ENCODE measurements around the gene PIP4P1.
A peak's percentile ranks its signal among the peaks of the same experiment; 100 is the strongest.

PIP4P1 gene

GRCh38 chr14:20428802-20429201 lies 32.4 kb downstream of the PIP4P1 start:
- no peak for DNase-seq
- POLR2A ChIA-PET = interaction anchor here (1.2 to 2.1 kb wide), 2 partner anchors 27 to 85 kb away, joined by 4 to 6 read pairs; partner anchors contain the start of genes APEX1 and PARP2
- peaks cover 13 to 50% (median 38%) of the 10 kb centered on the region in 4 experiments for H3K4me1 ChIP-seq (ENCODE audit: control extremely low read depth in 1 of 4, control insufficient read depth in 4 of 4, insufficient read depth in 4 of 4, low read length in 3 of 4)
- no peaks in the 10 kb centered on the region for H3K36me3 ChIP-seq (ENCODE audit: control insufficient read depth in 4 of 4, insufficient read depth in 4 of 4, low read length in 3 of 4)
- WGBS (ENCODE audit: insufficient coverage) = 0% methylated on average over 1 of the region's 5 CpGs
- H3K27ac ChIP-seq (ENCODE audit: insufficient read depth in 1 of 2, low read depth in 1 of 2, low read length in 2 of 2, poor library complexity in 1 of 2, severe bottlenecking in 2 of 2) = peak overlapping the region in 1 of 2 experiments; percentile 74
- H3K27me3 ChIP-seq (replicated peaks in 2 of 5; ENCODE audit: control insufficient read depth in 4 of 5, insufficient read depth in 5 of 5, low read length in 4 of 5) = no peaks in the 10 kb centered on the region
- H3K9me3 ChIP-seq (ENCODE audit: control extremely low read depth in 1 of 5, control insufficient read depth in 4 of 5, insufficient read depth in 2 of 5, low read depth in 1 of 5, low read length in 4 of 5) = no peaks in the 10 kb centered on the region
- H3K4me3 ChIP-seq (ENCODE audit: control insufficient read depth in 1 of 7, extremely low read depth in 1 of 7, insufficient read depth in 4 of 7, low read depth in 2 of 7, low read length in 6 of 7) = peak overlapping the region in 2 of 7 experiments; percentile 5 to 62
- CTCF ChIA-PET = interaction anchor here (1.4 to 4.6 kb wide), 4 partner anchors 11 to 182 kb away, joined by 3 to 27 read pairs (median 4); partner anchors contain the start of genes PNP and TEP1

DNA sequence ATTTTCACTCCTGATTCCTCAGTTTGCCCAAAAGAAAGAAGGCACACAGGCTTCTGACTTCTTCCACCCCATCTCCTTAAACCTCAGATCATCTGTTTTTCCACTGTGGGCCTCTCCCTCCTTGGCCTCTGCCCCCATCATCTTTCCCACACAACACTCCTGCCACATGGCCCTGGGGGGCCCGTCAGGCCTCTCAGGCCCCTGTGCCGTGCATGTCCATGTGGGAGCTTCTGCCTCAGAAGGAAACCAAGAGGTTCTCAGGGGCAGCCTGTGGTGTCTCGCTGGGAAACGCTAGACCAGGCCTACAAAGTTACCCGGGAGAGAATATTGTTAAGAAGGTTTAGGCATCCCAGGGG lies 33.2 kb downstream of the PIP4P1 start:
- Histone ChIP-seq H3K36me3 (ENCODE audit: control insufficient read depth in 4 of 4, insufficient read depth in 4 of 4, low read length in 3 of 4) (no peaks in the 10 kb centered on the region), H3K9me3 (ENCODE audit: control extremely low read depth in 1 of 5, control insufficient read depth in 4 of 5, insufficient read depth in 2 of 5, low read depth in 1 of 5, low read length in 4 of 5) (no peaks in the 10 kb centered on the region), H3K4me3 (ENCODE audit: control insufficient read depth in 1 of 7, extremely low read depth in 1 of 7, insufficient read depth in 4 of 7, low read depth in 2 of 7, low read length in 6 of 7) (peak overlapping the region in 4 of 7 experiments; percentile 33 to 62 (median 54)), H3K4me1 (ENCODE audit: control extremely low read depth in 1 of 4, control insufficient read depth in 4 of 4, insufficient read depth in 4 of 4, low read length in 3 of 4) (peaks cover 13 to 50% (median 38%) of the 10 kb centered on the region in 4 experiments), H3K27me3 (replicated peaks in 2 of 5; ENCODE audit: control insufficient read depth in 4 of 5, insufficient read depth in 5 of 5, low read length in 4 of 5) (no peaks in the 10 kb centered on the region), H3K27ac (ENCODE audit: insufficient read depth in 1 of 2, low read depth in 1 of 2, low read length in 2 of 2, poor library complexity in 1 of 2, severe bottlenecking in 2 of 2) (peak overlapping the region; percentile 21 to 74)
- no peak for DNase-seq
- 34% methylated on average over 5 of the region's 5 CpGs for WGBS (ENCODE audit: insufficient coverage)
- CTCF ChIA-PET = interaction anchor here (1.2 to 4.6 kb wide), 5 partner anchors 10 to 182 kb away, joined by 3 to 27 read pairs (median 4); partner anchors contain the start of genes PNP and TEP1
- POLR2A ChIA-PET = interaction anchor here (1.2 to 2.1 kb wide), 2 partner anchors 27 to 85 kb away, joined by 4 to 6 read pairs; partner anchors contain the start of genes APEX1 and PARP2

DNA sequence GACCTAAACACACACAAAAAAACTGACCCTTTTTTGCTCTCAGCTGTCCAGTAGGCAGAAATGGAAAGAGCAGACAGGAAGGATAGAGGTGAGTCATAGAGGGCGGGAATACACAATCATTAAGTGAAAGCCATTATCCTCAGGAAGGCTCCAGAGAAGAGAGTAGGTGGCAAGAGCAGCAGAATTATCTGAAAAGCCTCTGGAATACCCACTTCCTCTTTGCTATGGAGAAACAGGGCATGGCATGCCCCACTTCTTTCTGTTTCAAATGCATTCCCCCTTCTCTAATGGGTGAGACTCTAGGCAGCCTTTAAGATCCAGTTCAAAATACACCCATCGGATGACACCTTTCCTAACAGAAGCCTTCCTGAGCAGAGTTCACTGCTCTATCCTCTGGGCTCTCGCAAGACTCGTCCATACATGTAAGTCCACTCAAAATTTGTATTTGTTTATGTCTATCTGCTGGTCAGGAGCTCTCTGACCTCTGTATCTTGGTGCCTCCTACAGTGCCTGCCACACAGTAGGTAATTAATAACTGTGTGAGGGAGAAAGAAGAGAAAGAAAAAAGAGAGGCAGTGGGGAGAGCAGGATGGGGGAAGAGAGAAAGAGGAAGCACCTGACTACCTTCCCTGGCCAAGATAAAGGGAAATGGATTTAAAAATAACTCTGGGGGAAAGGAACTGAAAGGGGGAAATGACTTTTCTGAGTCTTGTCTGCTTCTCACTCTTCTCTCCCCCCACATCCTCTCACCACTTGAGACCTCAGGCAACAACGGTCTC lies 33.8 kb downstream of the PIP4P1 start:
- ChIA-PET CTCF (interaction anchor here (0.7 to 4.6 kb wide), 4 partner anchors 13 to 183 kb away, joined by 3 to 27 read pairs (median 4); partner anchors contain the start of gene TEP1), POLR2A (interaction anchor here (2.1 kb wide), 1 partner anchor 28 kb away, joined by 6 read pairs; the partner anchor contains the start of gene APEX1)
- 4% methylated on average over 3 of the region's 5 CpGs for WGBS (ENCODE audit: insufficient coverage)
- H3K27me3 ChIP-seq (replicated peaks in 2 of 5; ENCODE audit: control insufficient read depth in 4 of 5, insufficient read depth in 5 of 5, low read length in 4 of 5) = no peaks in the 10 kb centered on the region
- DNase-seq = peak; percentile 49 to 87 (median 77)
- H3K4me1 ChIP-seq (ENCODE audit: control extremely low read depth in 1 of 4, control insufficient read depth in 4 of 4, insufficient read depth in 4 of 4, low read length in 3 of 4) = peaks cover 13 to 50% (median 38%) of the 10 kb centered on the region in 4 experiments
- peak overlapping the region; percentile 25 to 74 for H3K27ac ChIP-seq (ENCODE audit: insufficient read depth in 1 of 2, low read depth in 1 of 2, low read length in 2 of 2, poor library complexity in 1 of 2, severe bottlenecking in 2 of 2)
- H3K4me3 ChIP-seq (ENCODE audit: control insufficient read depth in 1 of 7, extremely low read depth in 1 of 7, insufficient read depth in 4 of 7, low read depth in 2 of 7, low read length in 6 of 7) = peak overlapping the region in 5 of 7 experiments; percentile 22 to 62 (median 49)
- H3K36me3 ChIP-seq (ENCODE audit: control insufficient read depth in 4 of 4, insufficient read depth in 4 of 4, low read length in 3 of 4) = no peaks in the 10 kb centered on the region
- H3K9me3 ChIP-seq (ENCODE audit: control extremely low read depth in 1 of 5, control insufficient read depth in 4 of 5, insufficient read depth in 2 of 5, low read depth in 1 of 5, low read length in 4 of 5) = no peaks in the 10 kb centered on the region

DNA sequence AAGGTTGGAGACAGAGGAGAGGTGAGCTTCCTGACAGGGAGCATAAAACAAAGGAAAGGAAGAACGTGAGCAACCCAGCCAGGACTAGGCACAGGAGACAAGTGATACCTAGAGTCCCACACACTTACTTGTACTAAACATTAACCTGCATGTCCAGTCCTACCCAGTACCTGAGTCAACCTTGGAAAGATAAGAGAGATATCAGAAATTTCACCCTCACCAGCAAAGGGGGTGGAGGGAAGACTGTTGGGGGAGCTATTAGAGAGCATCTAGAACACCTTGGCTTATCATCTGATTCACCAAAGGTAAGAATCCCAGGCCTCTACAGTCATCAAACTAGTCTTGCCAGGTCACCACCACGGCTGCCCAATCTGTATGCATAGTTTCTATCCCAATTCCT lies 36.4 kb downstream of the PIP4P1 start:
- Histone ChIP-seq H3K36me3 (ENCODE audit: control insufficient read depth in 4 of 4, insufficient read depth in 4 of 4, low read length in 3 of 4) (no peaks in the 10 kb centered on the region), H3K4me3 (ENCODE audit: control insufficient read depth in 1 of 7, extremely low read depth in 1 of 7, insufficient read depth in 4 of 7, low read depth in 2 of 7, low read length in 6 of 7) (no peak overlapping the region), H3K4me1 (ENCODE audit: control extremely low read depth in 1 of 4, control insufficient read depth in 4 of 4, insufficient read depth in 4 of 4, low read length in 3 of 4) (peaks cover 13 to 41% (median 28%) of the 10 kb centered on the region in 4 experiments), H3K9me3 (ENCODE audit: control extremely low read depth in 1 of 5, control insufficient read depth in 4 of 5, insufficient read depth in 2 of 5, low read depth in 1 of 5, low read length in 4 of 5) (no peaks in the 10 kb centered on the region), H3K27me3 (replicated peaks in 2 of 5; ENCODE audit: control insufficient read depth in 4 of 5, insufficient read depth in 5 of 5, low read length in 4 of 5) (no peaks in the 10 kb centered on the region), H3K27ac (ENCODE audit: insufficient read depth in 1 of 2, low read depth in 1 of 2, low read length in 2 of 2, poor library complexity in 1 of 2, severe bottlenecking in 2 of 2) (no peak overlapping the region)
- no peak for DNase-seq
- WGBS (ENCODE audit: insufficient coverage) = 0% methylated on average over 1 of the region's 2 CpGs
- POLR2A ChIA-PET = interaction anchor here (0.7 kb wide), 1 partner anchor 551 kb away, joined by 3 read pairs; no protein-coding TSS in a partner anchor
- CTCF ChIA-PET = interaction anchor here (1.0 to 3.5 kb wide), 3 partner anchors 9 to 37 kb away, joined by 3 to 28 read pairs (median 4); partner anchors contain the start of genes PIP4P1 and TEP1

GRCh38 chr14:20422886-20423285 lies 38.3 kb downstream of the PIP4P1 start:
- H3K36me3 ChIP-seq (ENCODE audit: control insufficient read depth in 4 of 4, insufficient read depth in 4 of 4, low read length in 3 of 4) = no peaks in the 10 kb centered on the region
- DNase-seq = no peak
- no peak overlapping the region for H3K4me3 ChIP-seq (ENCODE audit: control insufficient read depth in 1 of 7, extremely low read depth in 1 of 7, insufficient read depth in 4 of 7, low read depth in 2 of 7, low read length in 6 of 7)
- H3K9me3 ChIP-seq (ENCODE audit: control extremely low read depth in 1 of 5, control insufficient read depth in 4 of 5, insufficient read depth in 2 of 5, low read depth in 1 of 5, low read length in 4 of 5) = no peaks in the 10 kb centered on the region
- no CpG with 5 or more reads among the region's 2 CpGs for WGBS (ENCODE audit: insufficient coverage)
- POLR2A ChIA-PET = no interaction called here
- H3K4me1 ChIP-seq (ENCODE audit: control extremely low read depth in 1 of 4, control insufficient read depth in 4 of 4, insufficient read depth in 4 of 4, low read length in 3 of 4) = peaks cover 8 to 21% (median 8%) of the 10 kb centered on the region in 4 experiments
- H3K27ac ChIP-seq (ENCODE audit: insufficient read depth in 1 of 2, low read depth in 1 of 2, low read length in 2 of 2, poor library complexity in 1 of 2, severe bottlenecking in 2 of 2) = no peak overlapping the region
- CTCF ChIA-PET = interaction anchor here (0.7 to 3.5 kb wide), 10 partner anchors 8 to 186 kb away, joined by 3 to 28 read pairs (median 3); partner anchors contain the start of genes APEX1, KLHL33, OSGEP and TEP1
- H3K27me3 ChIP-seq (replicated peaks in 2 of 5; ENCODE audit: control insufficient read depth in 4 of 5, insufficient read depth in 5 of 5, low read length in 4 of 5) = no peaks in the 10 kb centered on the region

DNA sequence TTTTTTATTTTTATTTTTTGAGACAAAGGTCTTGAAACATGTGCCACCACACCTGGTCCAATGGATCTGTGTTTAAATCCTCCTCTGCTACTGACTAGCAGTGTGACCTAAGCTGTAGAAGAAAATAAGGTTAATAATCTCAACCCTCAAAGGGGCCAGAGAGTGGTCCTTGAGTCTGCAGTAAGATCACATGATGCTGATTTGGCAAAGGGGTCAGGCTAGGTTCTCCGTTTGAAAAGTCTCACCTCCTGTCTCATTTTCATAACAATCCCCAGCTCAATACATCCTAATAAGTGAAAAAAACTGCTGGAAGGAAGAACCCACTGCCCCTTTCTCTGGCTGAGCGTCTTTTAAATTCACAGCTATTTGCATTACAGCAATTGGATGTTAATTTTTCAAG lies 40.0 kb downstream of the PIP4P1 start:
- WGBS (ENCODE audit: insufficient coverage) = 100% methylated on average over 1 of the region's 2 CpGs
- H3K36me3 ChIP-seq (ENCODE audit: control insufficient read depth in 4 of 4, insufficient read depth in 4 of 4, low read length in 3 of 4) = no peaks in the 10 kb centered on the region
- CTCF ChIA-PET = interaction anchor here (1.2 to 3.1 kb wide), 6 partner anchors 12 to 226 kb away, joined by 3 to 9 read pairs (median 3); partner anchors contain the start of genes APEX1 and OSGEP
- POLR2A ChIA-PET = no interaction called here
- no peak for DNase-seq
- no peaks in the 10 kb centered on the region for H3K9me3 ChIP-seq (ENCODE audit: control extremely low read depth in 1 of 5, control insufficient read depth in 4 of 5, insufficient read depth in 2 of 5, low read depth in 1 of 5, low read length in 4 of 5)
- H3K4me3 ChIP-seq (ENCODE audit: control insufficient read depth in 1 of 7, extremely low read depth in 1 of 7, insufficient read depth in 4 of 7, low read depth in 2 of 7, low read length in 6 of 7) = no peak overlapping the region
- no peak overlapping the region for H3K27ac ChIP-seq (ENCODE audit: insufficient read depth in 1 of 2, low read depth in 1 of 2, low read length in 2 of 2, poor library complexity in 1 of 2, severe bottlenecking in 2 of 2)
- no peaks in the 10 kb centered on the region for H3K27me3 ChIP-seq (replicated peaks in 2 of 5; ENCODE audit: control insufficient read depth in 4 of 5, insufficient read depth in 5 of 5, low read length in 4 of 5)
- peaks cover 0 to 15% (median 7%) of the 10 kb centered on the region in 4 experiments for H3K4me1 ChIP-seq (ENCODE audit: control extremely low read depth in 1 of 4, control insufficient read depth in 4 of 4, insufficient read depth in 4 of 4, low read length in 3 of 4)

Measured in common myeloid progenitor, CD34-positive (primary cell).